ENCODE data around the gene PSORS1C2.

The PSORS1C2 gene

GRCh38 chr6:31114541-31114878, 24.4 kb downstream of the PSORS1C2 start, which contains the start of gene PSORS1C1:
Gene PSORS1C1, plus strand, starts transcription at chr6:31114800. Its CDS starts 14,833 bp downstream, at chr6:31129633.
- Histone ChIP-seq H3K9me3 (ENCODE audit: insufficient read depth, low read length, severe bottlenecking) (no peaks in the 10 kb centered on the region), H3K27ac (ENCODE audit: low read length) (no peak within 1 kb of the TSS), H4K20me1 (ENCODE audit: insufficient read depth, low read length) (no peaks in the 10 kb centered on the region), H2AFZ (ENCODE audit: low read depth, low read length) (no peak within 1 kb of the TSS), H3K9ac (ENCODE audit: low read depth, low read length) (no peak within 1 kb of the TSS), H3K4me3 (ENCODE audit: low read depth in 1 of 2, low read length in 2 of 2) (no peak within 1 kb of the TSS), H3K4me1 (ENCODE audit: insufficient read depth, low read length) (no peaks in the 10 kb centered on the region), H3K79me2 (ENCODE audit: insufficient read depth, low read length) (no peaks in the 10 kb centered on the region), H3K27me3 (ENCODE audit: insufficient read depth, low read length, poor library complexity) (peaks cover 58% of the 10 kb centered on the region), H3K4me2 (ENCODE audit: insufficient read depth, low read length) (no peak within 1 kb of the TSS), H3K36me3 (ENCODE audit: insufficient read depth, low read length) (no peaks in the 10 kb centered on the region)
- DNase-seq (no peak), ATAC-seq (ENCODE audit: insufficient read depth, low read depth) (no peak)
- TF ChIP-seq EZH2 (IDR thresholded peaks at IDR 0.05; ENCODE audit: borderline replicate concordance, low read depth, low read length, severe bottlenecking) (no peak), CTCF (IDR thresholded peaks at IDR 0.05; ENCODE audit: borderline replicate concordance, extremely low read depth, low read length, poor library complexity, severe bottlenecking) (no peak)

- Histone ChIP-seq H3K27ac (ENCODE audit: low read length) (no peak overlapping the region), H2AFZ (ENCODE audit: low read depth, low read length) (no peak overlapping the region), H3K9me3 (ENCODE audit: insufficient read depth, low read length, severe bottlenecking) (no peaks in the 10 kb centered on the region), H3K4me3 (ENCODE audit: low read depth in 1 of 2, low read length in 2 of 2) (no peak overlapping the region), H3K36me3 (ENCODE audit: insufficient read depth, low read length) (no peaks in the 10 kb centered on the region), H3K79me2 (ENCODE audit: insufficient read depth, low read length) (no peaks in the 10 kb centered on the region), H3K4me1 (ENCODE audit: insufficient read depth, low read length) (no peaks in the 10 kb centered on the region), H3K9ac (ENCODE audit: low read depth, low read length) (no peak overlapping the region), H3K27me3 (ENCODE audit: insufficient read depth, low read length, poor library complexity) (peaks cover 54% of the 10 kb centered on the region), H3K4me2 (ENCODE audit: insufficient read depth, low read length) (no peak overlapping the region), H4K20me1 (ENCODE audit: insufficient read depth, low read length) (no peaks in the 10 kb centered on the region)
- ATAC-seq (ENCODE audit: insufficient read depth, low read depth): no peak
- DNase-seq: no peak
- TF ChIP-seq CTCF (IDR thresholded peaks at IDR 0.05; ENCODE audit: borderline replicate concordance, extremely low read depth, low read length, poor library complexity, severe bottlenecking) (no peak), EZH2 (IDR thresholded peaks at IDR 0.05; ENCODE audit: borderline replicate concordance, low read depth, low read length, severe bottlenecking) (no peak)
Observed at GRCh38 chr6:31113861-31114540, 24.9 kb downstream of the PSORS1C2 start.

GRCh38 chr6:31112478-31112877, 26.4 kb downstream of the PSORS1C2 start, which contains the start of gene C6orf15:
Gene C6orf15, minus strand, starts transcription at chr6:31112575. Its CDS starts 20 bp downstream, at chr6:31112555.
- Histone ChIP-seq H4K20me1 (ENCODE audit: insufficient read depth, low read length) (no peaks in the 10 kb centered on the region), H3K79me2 (ENCODE audit: insufficient read depth, low read length) (no peaks in the 10 kb centered on the region), H3K9me3 (ENCODE audit: insufficient read depth, low read length, severe bottlenecking) (no peaks in the 10 kb centered on the region), H3K36me3 (ENCODE audit: insufficient read depth, low read length) (no peaks in the 10 kb centered on the region), H3K4me2 (ENCODE audit: insufficient read depth, low read length) (no peak within 1 kb of the TSS), H3K4me3 (ENCODE audit: low read depth in 1 of 2, low read length in 2 of 2) (no peak within 1 kb of the TSS), H3K27me3 (ENCODE audit: insufficient read depth, low read length, poor library complexity) (peaks cover 54% of the 10 kb centered on the region), H3K9ac (ENCODE audit: low read depth, low read length) (no peak within 1 kb of the TSS), H3K4me1 (ENCODE audit: insufficient read depth, low read length) (no peaks in the 10 kb centered on the region), H3K27ac (ENCODE audit: low read length) (no peak within 1 kb of the TSS), H2AFZ (ENCODE audit: low read depth, low read length) (no peak within 1 kb of the TSS)
- TF ChIP-seq EZH2 (IDR thresholded peaks at IDR 0.05; ENCODE audit: borderline replicate concordance, low read depth, low read length, severe bottlenecking) (no peak), CTCF (IDR thresholded peaks at IDR 0.05; ENCODE audit: borderline replicate concordance, extremely low read depth, low read length, poor library complexity, severe bottlenecking) (no peak)
- ATAC-seq (ENCODE audit: insufficient read depth, low read depth) (no peak), DNase-seq (no peak)
